ENCODE measurements around the gene KCTD15.

GRCh38 chr19:33799476-33799875, 2.8 kb downstream of the KCTD15 start:
- TF ChIP-seq CTCF (IDR thresholded peaks at IDR 0.05; ENCODE audit: borderline replicate concordance, extremely low read depth, low read length, poor library complexity, severe bottlenecking) (no peak), EZH2 (IDR thresholded peaks at IDR 0.05; ENCODE audit: borderline replicate concordance, low read depth, low read length, severe bottlenecking) (no peak)

All from DND-41 (cell line).